ENCODE data around the gene ADAMTS18.

DNA sequence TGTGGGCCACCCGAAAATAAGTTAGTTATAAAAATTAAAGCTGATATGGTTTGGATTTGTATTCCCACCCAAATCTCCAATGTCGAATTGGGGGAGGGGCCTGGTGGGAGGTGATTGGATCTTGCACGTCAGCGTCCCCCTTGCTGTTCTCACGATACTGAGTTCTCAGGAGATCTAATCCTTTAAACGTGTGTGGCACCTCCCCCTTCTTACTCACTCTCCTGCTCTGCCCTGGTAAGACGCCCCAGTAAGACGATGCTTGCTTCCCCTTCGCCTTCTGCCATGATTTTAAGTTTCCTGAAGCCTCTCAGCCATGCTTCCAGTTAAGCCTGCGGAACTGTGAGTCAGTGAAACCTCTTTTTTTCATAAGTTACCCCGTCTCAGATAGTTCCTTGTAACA lies 200.2 kb downstream of the ADAMTS18 start:
- TF ChIP-seq, protein P1, sequence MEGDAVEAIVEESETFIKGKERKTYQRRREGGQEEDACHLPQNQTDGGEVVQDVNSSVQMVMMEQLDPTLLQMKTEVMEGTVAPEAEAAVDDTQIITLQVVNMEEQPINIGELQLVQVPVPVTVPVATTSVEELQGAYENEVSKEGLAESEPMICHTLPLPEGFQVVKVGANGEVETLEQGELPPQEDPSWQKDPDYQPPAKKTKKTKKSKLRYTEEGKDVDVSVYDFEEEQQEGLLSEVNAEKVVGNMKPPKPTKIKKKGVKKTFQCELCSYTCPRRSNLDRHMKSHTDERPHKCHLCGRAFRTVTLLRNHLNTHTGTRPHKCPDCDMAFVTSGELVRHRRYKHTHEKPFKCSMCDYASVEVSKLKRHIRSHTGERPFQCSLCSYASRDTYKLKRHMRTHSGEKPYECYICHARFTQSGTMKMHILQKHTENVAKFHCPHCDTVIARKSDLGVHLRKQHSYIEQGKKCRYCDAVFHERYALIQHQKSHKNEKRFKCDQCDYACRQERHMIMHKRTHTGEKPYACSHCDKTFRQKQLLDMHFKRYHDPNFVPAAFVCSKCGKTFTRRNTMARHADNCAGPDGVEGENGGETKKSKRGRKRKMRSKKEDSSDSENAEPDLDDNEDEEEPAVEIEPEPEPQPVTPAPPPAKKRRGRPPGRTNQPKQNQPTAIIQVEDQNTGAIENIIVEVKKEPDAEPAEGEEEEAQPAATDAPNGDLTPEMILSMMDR (conservative IDR thresholded peaks at IDR 0.05) = no peak
- no peak for TF ChIP-seq EZH2 (IDR thresholded peaks at IDR 0.05; ENCODE audit: low read depth)
